Activated T-cell treated with anti-CD3 and anti-CD28 coated beads, Interleukin-2, amount 50 U/mL, for 48 hours (primary cell): ENCODE measurements around the gene UGT1A7.
"Not testable (repeated sequence)": the region's sequence is repeated elsewhere in the genome, so short reads cannot be mapped to it uniquely, and the experiment has no call there.

Source experiments
- DNase-seq, 2 experiments: peaks; one replicate each; pipeline ENCODE4 v3.0.0-alpha.2; 2020

UGT1A7 gene

GRCh38 chr2:233714121-233714520 lies 32.4 kb downstream of the UGT1A7 start:
- DNase-seq, result no peak

GRCh38 chr2:233718552-233718951 lies 36.9 kb downstream of the UGT1A7 start, which contains the start of gene UGT1A4:
Gene UGT1A4 (plus strand): TSS chr2:233718736. CDS start chr2:233718821, 85 bp downstream.
- no peak for DNase-seq

GRCh38 chr2:233728723-233729301 lies 47.1 kb downstream of the UGT1A7 start, which contains the start of gene UGT1A3:
Gene UGT1A3 (plus strand): TSS chr2:233729042. CDS start chr2:233729127, 85 bp downstream.
- DNase-seq, result no peak

- DNase-seq, result not testable (repeated sequence)
These were observed 55.4 kb downstream of the UGT1A7 start for GRCh38 chr2:233736868-233737653.

GRCh38 chr2:233740870-233741269 lies 59.2 kb downstream of the UGT1A7 start:
- no peak for DNase-seq

GRCh38 chr2:233743464-233744259 lies 62.0 kb downstream of the UGT1A7 start:
- DNase-seq, result no peak

GRCh38 chr2:233745073-233745755 lies 63.5 kb downstream of the UGT1A7 start:
- no peak for DNase-seq

- DNase-seq, result not testable (repeated sequence)
These were observed 64.1 kb downstream of the UGT1A7 start for GRCh38 chr2:233745838-233746237.

GRCh38 chr2:233746475-233747282 lies 65.0 kb downstream of the UGT1A7 start:
- no peak for DNase-seq

- DNase-seq, result no peak
These were observed 65.5 kb downstream of the UGT1A7 start for GRCh38 chr2:233747283-233747544.

- DNase-seq, result not testable (repeated sequence)
These were observed 69.0 kb downstream of the UGT1A7 start for GRCh38 chr2:233750689-233751088.

- not testable (repeated sequence) for DNase-seq
These were observed 69.7 kb downstream of the UGT1A7 start for GRCh38 chr2:233751212-233752009.

GRCh38 chr2:233754872-233755611 lies 73.3 kb downstream of the UGT1A7 start:
- no peak for DNase-seq

- no peak for DNase-seq
These were observed 74.9 kb downstream of the UGT1A7 start for GRCh38 chr2:233756429-233757081.

- no peak for DNase-seq
These were observed 76.4 kb downstream of the UGT1A7 start for GRCh38 chr2:233758141-233758540.

GRCh38 chr2:233758849-233759248 lies 77.1 kb downstream of the UGT1A7 start:
- DNase-seq, result no peak

- DNase-seq, result no peak
These were observed 78.3 kb downstream of the UGT1A7 start, which contains the start of gene UGT1A1 for GRCh38 chr2:233760043-233760442. Gene UGT1A1 (plus strand): TSS chr2:233760270. CDS start chr2:233760288, 18 bp downstream.

- no peak for DNase-seq
These were observed 79.5 kb downstream of the UGT1A7 start for GRCh38 chr2:233761040-233761769.

- no peak for DNase-seq
These were observed 82.6 kb downstream of the UGT1A7 start for GRCh38 chr2:233764264-233764663.
